AG10803 (cell line): ENCODE data around the gene CWC22.

Experiments used
- DNase-seq: peaks from one replicate; pipeline ENCODE4 v3.0.0; 2010; ENCODE audit warnings: low read depth
- H3K4me3 ChIP-seq: 2 replicates; pipeline ENCODE4 v1.5.1; 2011; ENCODE audit warnings: mild to moderate bottlenecking, low read length, control low read depth
- CTCF ChIP-seq: conservative IDR thresholded peaks from 2 replicates; pipeline ENCODE4 v1.5.1; 2011; ENCODE audit warnings: mild to moderate bottlenecking, low read length, control low read depth, inconsistent platforms

Gene CWC22

GRCh38 chr2:180003559-180003958 is 3.5 kb downstream of the CWC22 start:
- TF ChIP-seq CTCF: no peak
- DNase-seq: no peak
- no peak overlapping the region for H3K4me3 ChIP-seq

- TF ChIP-seq CTCF: no peak
- no peak for DNase-seq
- no peak overlapping the region for H3K4me3 ChIP-seq
Observed at GRCh38 chr2:180003073-180003472, 4.0 kb downstream of the CWC22 start.

- H3K4me3 ChIP-seq: no peak overlapping the region
- no peak for DNase-seq
- TF ChIP-seq CTCF: no peak
Observed at GRCh38 chr2:180002198-180002770, 4.8 kb downstream of the CWC22 start.

- DNase-seq: no peak
- peak; percentile 27 for TF ChIP-seq CTCF
- no peak overlapping the region for H3K4me3 ChIP-seq
Observed at GRCh38 chr2:180001726-180002125, 5.4 kb downstream of the CWC22 start.

GRCh38 chr2:180000434-180000833 is 6.7 kb downstream of the CWC22 start:
- no peak for TF ChIP-seq CTCF
- no peak overlapping the region for H3K4me3 ChIP-seq
- peak; percentile 6 for DNase-seq

- TF ChIP-seq CTCF: no peak
- no peak for DNase-seq
- no peak overlapping the region for H3K4me3 ChIP-seq
Observed at GRCh38 chr2:179999000-179999399, 8.1 kb downstream of the CWC22 start.

GRCh38 chr2:179995741-179996515 is 11.2 kb downstream of the CWC22 start:
- no peak for DNase-seq

More at GRCh38 chr2:179995741-179996515, 11.2 kb downstream of the CWC22 start:
- no peak overlapping the region for H3K4me3 ChIP-seq
- TF ChIP-seq CTCF: no peak
